DMS114 treated with DMSO at 0.1 percent for 48 hours (cell line): Measurements from ENCODE around the gene CARD9.
"Not testable (repeated sequence)": the region's sequence is repeated elsewhere in the genome, so short reads cannot be mapped to it uniquely, and the experiment has no call there.

Experiments used
- DNase-seq: peaks from one replicate; lab custom pipeline; 2025; ENCODE audit not compliant: unreplicated experiment; lab: John Stamatoyannopoulos, UW

The CARD9 gene

DNA sequence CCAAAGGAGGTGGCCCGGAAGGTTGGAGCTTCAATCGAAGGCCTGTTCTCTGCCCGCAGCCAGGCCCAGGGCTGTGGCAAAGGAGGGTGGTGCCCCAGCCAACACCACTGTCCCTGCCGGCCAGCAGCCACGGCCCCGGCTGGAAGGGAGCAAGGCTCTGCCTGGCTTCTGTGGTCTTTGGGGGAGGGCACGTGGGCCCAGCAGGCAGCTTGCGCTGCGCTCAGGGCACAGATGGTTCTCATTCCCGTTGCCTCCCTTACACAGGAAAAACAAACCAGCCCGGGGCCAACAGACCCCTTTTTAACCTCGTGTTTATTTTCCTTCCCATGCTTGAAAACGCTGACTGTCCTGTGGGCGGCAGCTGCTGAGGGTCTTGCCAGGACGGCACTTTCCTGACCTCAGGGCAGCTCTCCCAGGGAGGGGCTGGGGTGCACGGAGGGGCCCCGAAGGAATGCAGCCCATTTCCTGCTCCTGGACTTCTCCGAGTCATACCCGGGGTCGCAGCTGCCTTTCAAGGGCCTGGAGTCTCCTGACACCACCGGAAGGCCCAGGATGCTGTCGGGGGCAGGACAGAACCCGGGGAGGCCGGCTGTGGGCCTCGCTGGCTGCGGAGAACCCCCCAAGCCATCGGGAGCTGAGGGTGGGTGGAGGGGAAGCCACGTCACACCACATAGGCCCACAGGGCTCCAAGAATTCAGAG lies 47.3 kb downstream of the CARD9 start:
- no peak for DNase-seq

DNA sequence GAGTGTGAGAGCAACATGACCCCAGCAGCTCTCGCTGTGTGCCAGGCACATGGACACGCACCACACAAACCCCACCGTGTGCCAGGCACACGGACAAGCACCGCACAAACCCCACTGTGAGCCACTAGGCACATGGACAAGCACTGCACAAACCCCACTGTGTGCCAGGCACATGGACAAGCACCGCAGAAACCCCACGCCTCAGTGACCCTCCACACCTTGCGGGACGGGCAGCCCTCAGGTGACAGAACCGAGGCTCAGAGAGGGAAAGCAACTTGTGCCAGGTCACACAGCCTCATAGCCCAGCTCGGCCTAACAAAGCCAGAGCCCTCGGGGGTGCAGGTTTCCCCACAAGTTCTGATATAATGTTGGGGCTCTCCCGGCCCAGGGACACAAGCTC lies 48.1 kb downstream of the CARD9 start:
- DNase-seq: no peak

DNA sequence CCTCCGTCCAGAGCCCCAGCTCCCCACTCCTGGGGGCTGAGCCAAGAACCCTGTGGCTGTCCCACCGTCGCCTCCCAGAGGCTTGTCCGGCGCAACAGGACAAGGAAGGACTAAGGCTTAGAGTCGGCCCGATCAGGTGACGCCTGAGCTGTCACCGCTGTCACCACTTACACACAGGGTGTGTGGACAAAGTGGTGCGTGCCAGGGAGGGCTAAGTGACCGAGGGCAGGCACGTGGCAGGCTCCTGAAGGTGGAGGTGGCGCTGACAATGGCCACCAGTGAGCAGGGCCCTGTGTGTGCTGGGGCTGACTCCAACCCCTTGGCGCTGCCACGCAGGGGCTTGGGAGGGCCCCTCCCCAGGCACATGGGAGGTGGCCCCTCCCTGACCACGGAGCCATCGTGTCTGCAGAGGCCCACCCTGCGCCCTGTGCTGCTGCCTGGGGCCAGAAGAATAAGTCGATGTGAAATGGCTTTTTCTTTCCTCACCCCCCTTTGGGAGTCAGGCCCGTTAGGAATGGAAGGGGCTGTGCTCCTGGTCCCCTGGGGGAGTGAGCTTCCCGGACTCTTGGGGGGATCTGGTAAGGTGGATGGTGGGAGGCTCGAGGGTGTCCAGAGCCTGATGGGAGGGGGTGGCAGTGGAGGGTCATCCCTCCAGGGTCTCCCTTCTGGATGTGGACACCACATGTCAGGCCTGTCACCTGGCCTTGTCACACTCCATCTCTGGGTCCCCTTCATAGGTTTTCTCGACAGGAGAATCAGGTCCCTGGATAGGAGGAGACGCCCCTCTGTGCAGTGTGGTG lies 48.8 kb downstream of the CARD9 start:
- DNase-seq: no peak

DNA sequence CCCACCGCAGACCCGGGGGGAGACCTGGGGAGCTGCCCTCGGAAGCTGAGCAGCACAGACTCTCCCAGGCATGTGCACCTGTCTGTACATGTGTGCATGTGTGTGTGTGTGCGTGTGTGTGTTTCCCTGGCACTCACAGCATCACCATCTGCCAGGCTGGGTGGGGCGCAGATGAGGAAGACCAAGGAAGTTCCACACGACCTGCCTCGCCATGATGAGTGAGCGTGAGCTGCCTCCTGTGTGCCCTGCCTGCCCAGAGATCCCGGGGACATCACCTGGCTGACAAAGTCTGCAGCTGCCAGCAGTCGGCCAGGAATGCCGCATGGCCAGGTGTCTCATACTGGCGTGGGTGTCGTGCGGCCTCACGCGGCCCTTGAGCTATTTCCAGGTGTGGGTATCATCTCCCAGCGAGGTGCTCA lies 50.1 kb downstream of the CARD9 start:
- DNase-seq: no peak

DNA sequence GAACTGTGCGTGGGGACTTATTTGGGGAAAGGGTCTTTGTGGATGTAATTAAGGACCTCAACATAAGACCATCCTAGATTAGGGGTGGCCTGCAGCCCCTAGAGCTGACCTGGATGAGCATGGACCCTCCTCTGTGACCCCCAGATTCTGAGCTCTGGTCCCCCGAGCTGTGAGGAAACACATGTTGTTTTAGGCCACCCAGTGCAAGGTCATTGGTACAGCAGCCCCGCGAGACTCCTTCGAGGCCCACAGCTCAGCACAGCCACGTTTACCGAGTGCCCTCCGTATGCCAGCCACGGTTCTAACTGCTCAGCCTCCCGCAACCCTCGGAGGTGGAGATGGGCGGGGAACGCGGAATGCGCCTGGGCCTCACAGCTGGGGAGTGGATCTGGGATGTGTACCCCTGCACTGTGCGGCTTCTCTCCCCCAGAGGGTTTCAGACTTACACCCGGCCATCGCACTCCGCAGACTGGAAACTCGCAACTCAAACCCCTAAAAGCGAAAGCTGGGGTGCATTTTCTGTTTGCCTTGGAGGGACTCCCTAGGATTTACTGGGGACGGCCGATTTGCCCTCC lies 50.6 kb downstream of the CARD9 start:
- DNase-seq: no peak

GRCh38 chr9:136321561-136321960 lies 51.9 kb downstream of the CARD9 start:
- no peak for DNase-seq

DNA sequence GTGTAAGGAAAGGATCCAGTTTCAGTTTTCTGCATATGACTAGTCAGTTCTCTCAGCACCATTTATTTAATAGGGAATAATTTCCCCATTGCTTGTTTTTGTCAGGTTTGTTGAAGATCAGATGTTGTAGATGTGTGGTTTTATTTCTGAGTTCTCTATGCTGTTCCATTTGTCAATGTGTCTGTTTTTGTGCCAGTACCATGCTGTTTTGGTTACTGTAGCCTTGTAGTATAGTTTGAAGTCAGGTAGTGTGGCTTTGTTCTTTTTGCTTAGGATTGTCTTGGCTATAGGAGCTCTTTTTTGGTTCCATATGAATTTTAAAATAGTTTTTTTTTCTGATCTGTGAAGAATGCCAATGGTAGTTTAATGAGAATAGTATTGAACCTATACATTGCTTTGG lies 52.5 kb downstream of the CARD9 start:
- DNase-seq: not testable (repeated sequence)

DNA sequence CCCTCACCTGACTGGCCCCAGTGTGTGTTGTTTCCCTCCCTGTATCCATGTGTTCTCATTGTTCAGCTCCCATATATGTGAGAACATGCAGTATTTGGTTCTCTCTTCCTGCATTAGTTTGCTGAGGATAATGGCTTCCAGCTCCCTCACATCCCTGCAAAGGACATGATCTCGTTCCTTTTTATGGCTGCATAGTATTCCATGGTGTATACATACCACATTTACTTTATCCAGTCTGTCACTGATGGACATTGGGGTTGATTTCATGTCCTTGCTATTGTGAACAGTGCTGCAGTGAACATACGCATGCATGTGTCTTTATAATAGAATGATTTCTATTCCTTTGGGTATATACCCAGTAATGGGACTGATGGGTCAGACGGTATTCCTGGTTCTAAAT lies 53.5 kb downstream of the CARD9 start:
- not testable (repeated sequence) for DNase-seq

DNA sequence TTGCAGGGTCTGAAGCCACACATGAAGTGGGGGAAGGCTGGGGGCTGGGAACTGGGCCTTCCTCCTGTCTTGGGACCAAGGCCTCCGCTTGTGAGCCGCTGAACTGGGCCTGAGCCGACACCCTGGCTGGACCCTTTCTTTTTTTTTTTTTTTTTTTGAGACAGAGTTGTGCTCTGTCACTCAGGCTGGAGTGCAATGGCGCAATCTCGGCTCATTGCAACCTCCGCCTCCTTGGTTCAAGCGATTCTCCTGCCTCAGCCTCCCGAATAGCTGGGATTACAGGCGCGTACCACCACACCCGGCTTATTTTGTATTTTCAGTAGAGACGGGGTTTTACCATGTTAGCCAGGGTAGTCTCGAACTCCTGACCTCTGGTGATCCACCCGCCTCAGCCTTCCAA lies 54.2 kb downstream of the CARD9 start:
- DNase-seq: not testable (repeated sequence)

- no peak for DNase-seq
Measured at GRCh38 chr9:136318776-136319241, 54.7 kb downstream of the CARD9 start.

GRCh38 chr9:136318111-136318775 lies 55.2 kb downstream of the CARD9 start:
- DNase-seq: no peak

DNA sequence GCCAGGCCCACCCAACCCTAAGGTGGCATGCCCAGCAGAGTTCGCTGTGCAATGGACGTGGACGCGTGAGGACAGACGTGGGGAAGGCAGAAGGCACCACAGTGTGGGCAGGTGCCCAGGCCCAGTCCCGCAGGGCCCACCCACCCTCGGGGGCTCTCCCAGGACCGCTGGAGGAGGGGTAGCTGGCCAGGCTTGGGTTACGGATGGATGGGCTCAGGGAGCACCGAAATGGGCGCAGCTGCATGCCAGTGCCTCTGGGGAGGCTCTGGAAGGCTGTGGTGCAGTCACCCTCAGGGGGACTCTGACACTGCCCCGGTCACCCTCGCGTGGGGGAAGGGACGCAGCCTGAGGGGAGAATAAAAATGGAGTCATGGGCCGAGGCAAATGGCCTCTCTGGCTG lies 55.8 kb downstream of the CARD9 start:
- no peak for DNase-seq

DNA sequence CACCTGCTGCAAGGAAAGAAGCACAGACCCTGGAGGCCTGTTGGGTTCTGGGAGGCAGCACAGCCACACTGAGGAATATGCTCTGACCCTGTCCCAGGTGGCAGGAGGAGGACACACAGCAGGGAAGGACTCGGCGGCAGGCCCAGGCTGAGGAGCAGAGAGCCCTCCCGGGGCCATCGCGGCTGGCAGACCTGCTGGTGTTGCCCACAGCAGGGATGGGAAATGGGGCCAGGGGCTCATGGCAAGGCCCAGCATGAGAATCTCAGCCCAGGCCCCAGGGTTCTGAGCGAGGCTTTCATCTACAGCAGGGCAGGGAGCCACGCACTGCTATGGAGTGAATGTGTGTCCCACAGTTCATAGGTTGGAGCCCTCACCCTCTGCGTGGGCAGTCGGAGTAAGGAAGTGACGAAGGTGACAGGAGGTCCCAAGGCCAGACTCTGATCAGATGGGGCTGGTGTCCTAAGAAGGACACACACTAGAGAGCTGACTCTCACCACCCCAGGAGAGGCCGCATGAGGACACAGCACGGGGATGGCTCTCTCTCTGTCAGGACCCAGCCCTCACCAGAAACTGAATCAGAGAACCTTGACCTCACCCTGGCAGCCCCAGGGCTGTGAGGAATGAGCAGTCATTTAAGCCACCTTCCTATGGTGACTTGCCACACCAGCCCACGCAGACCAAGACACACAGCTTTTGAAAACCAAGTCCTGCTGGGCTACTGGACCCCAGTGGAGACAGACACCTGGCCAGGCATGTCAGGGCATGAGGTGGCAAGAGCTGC lies 56.4 kb downstream of the CARD9 start:
- DNase-seq: no peak

- no peak for DNase-seq
Measured at GRCh38 chr9:136316271-136316751, 57.2 kb downstream of the CARD9 start.

- DNase-seq: no peak
Measured at GRCh38 chr9:136314944-136315343, 58.5 kb downstream of the CARD9 start.

DNA sequence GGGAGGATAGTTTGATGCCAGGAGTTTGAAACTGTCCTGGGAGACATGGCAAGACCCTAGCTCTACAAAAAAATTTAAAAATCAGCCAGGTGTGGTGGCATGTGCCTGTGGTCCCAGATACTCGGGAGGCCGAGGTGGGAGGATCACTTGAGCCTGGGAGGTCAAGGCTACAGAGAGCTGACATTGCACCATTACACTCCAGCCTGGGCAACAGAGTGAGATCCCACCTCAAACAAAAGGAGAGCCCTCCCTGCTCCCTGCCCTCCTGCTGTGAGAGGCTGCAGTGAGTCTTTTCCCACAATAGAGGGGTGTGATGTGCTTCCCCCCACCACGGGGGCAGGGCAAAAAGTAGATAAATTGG lies 59.4 kb downstream of the CARD9 start:
- DNase-seq: no peak
